NCI-H2196 treated with DMSO at 0.1 percent for 48 hours (cell line): ENCODE measurements around the gene CFAP97D1.

Source experiments
- DNase-seq: peaks from one replicate; lab custom pipeline; 2025; ENCODE audit not compliant: unreplicated experiment; lab: John Stamatoyannopoulos, UW

The CFAP97D1 gene

GRCh38 chr17:43767713-43768059, 12.5 kb upstream of the CFAP97D1 start:
- no peak for DNase-seq

GRCh38 chr17:43768382-43768781, 11.9 kb upstream of the CFAP97D1 start:
- no peak for DNase-seq

GRCh38 chr17:43768943-43769342, 11.3 kb upstream of the CFAP97D1 start:
- no peak for DNase-seq

- no peak for DNase-seq
These were observed 10.8 kb upstream of the CFAP97D1 start for GRCh38 chr17:43769426-43769825.

- DNase-seq, result no peak
These were observed 10.4 kb upstream of the CFAP97D1 start for GRCh38 chr17:43769859-43770258.

- no peak for DNase-seq
These were observed 9.3 kb upstream of the CFAP97D1 start for GRCh38 chr17:43770957-43771356.

- no peak for DNase-seq
These were observed 8.8 kb upstream of the CFAP97D1 start for GRCh38 chr17:43771463-43771862.

GRCh38 chr17:43772877-43773648, 7.2 kb upstream of the CFAP97D1 start:
- DNase-seq, result no peak

- DNase-seq, result no peak
These were observed 5.7 kb upstream of the CFAP97D1 start for GRCh38 chr17:43774304-43775250.

GRCh38 chr17:43778337-43779144, 1.7 kb upstream of the CFAP97D1 start, which contains the start of gene DUSP3:
TSS of gene DUSP3 (minus strand) at chr17:43778977. CDS start at chr17:43778924, 53 bp downstream.
- peak; percentile 77 for DNase-seq

GRCh38 chr17:43779145-43780125, 800 bp upstream of the CFAP97D1 start:
- no peak for DNase-seq

GRCh38 chr17:43782913-43783680, 2.9 kb downstream of the CFAP97D1 start:
- no peak for DNase-seq

- DNase-seq, result no peak
These were observed 3.8 kb downstream of the CFAP97D1 start for GRCh38 chr17:43784068-43784467.

- no peak for DNase-seq
These were observed 4.4 kb downstream of the CFAP97D1 start for GRCh38 chr17:43784628-43785101.

- no peak for DNase-seq
These were observed 7.5 kb downstream of the CFAP97D1 start for GRCh38 chr17:43787728-43788127.

- no peak for DNase-seq
These were observed 8.3 kb downstream of the CFAP97D1 start for GRCh38 chr17:43788540-43788939.

- no peak for DNase-seq
These were observed 9.2 kb downstream of the CFAP97D1 start for GRCh38 chr17:43789482-43789881.

GRCh38 chr17:43790311-43790940, 10.2 kb downstream of the CFAP97D1 start:
- DNase-seq, result no peak

GRCh38 chr17:43791589-43791988, 11.4 kb downstream of the CFAP97D1 start:
- peak; percentile 40 for DNase-seq
